Measurements from ENCODE around the gene SDCCAG8.

DNA sequence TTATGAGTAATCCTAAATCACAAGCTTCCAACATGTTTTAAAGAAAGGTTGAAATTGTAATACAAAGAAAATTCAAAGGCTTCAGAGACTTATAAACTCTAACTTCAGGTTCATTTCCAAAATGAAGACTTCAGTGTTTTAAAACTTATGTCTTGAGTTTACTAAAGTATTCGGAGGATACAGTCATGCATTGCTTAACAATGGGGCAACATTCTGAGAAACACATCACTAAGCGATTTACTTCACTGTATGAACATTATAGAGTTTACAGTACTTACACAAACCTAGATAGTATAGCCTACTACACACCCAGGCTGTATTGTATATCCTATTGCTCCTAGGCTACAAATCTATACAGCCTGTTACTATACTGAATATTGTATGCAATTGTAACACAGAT is 39.1 kb upstream of the SDCCAG8 start:
- TF ChIP-seq, protein P1, sequence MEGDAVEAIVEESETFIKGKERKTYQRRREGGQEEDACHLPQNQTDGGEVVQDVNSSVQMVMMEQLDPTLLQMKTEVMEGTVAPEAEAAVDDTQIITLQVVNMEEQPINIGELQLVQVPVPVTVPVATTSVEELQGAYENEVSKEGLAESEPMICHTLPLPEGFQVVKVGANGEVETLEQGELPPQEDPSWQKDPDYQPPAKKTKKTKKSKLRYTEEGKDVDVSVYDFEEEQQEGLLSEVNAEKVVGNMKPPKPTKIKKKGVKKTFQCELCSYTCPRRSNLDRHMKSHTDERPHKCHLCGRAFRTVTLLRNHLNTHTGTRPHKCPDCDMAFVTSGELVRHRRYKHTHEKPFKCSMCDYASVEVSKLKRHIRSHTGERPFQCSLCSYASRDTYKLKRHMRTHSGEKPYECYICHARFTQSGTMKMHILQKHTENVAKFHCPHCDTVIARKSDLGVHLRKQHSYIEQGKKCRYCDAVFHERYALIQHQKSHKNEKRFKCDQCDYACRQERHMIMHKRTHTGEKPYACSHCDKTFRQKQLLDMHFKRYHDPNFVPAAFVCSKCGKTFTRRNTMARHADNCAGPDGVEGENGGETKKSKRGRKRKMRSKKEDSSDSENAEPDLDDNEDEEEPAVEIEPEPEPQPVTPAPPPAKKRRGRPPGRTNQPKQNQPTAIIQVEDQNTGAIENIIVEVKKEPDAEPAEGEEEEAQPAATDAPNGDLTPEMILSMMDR (IDR thresholded peaks at IDR 0.05) = no peak
- TF ChIP-seq POLR2AphosphoS5 (IDR thresholded peaks at IDR 0.05) = no peak

All from suprapubic skin (tissue), 3 donors.